GM12865 (cell line): ENCODE data around the gene CA7.

Source experiments
- DNase-seq: peaks from one replicate; pipeline ENCODE4 v3.0.0; 2010; ENCODE audit warnings: low read depth
- H3K4me3 ChIP-seq: 2 replicates; pipeline ENCODE4 v1.5.1; 2011; ENCODE audit warnings: mild to moderate bottlenecking, low read depth, low read length, control low read depth
- TF ChIP-seq, protein P1 (sequence below): IDR thresholded peaks from 2 replicates; pipeline ENCODE4 v1.5.1; 2011; ENCODE audit warnings: low read length, control low read depth, low read depth, inconsistent platforms; ENCODE audit not compliant: insufficient read depth; ENCODE audit errors: missing control alignments

CA7 gene

DNA sequence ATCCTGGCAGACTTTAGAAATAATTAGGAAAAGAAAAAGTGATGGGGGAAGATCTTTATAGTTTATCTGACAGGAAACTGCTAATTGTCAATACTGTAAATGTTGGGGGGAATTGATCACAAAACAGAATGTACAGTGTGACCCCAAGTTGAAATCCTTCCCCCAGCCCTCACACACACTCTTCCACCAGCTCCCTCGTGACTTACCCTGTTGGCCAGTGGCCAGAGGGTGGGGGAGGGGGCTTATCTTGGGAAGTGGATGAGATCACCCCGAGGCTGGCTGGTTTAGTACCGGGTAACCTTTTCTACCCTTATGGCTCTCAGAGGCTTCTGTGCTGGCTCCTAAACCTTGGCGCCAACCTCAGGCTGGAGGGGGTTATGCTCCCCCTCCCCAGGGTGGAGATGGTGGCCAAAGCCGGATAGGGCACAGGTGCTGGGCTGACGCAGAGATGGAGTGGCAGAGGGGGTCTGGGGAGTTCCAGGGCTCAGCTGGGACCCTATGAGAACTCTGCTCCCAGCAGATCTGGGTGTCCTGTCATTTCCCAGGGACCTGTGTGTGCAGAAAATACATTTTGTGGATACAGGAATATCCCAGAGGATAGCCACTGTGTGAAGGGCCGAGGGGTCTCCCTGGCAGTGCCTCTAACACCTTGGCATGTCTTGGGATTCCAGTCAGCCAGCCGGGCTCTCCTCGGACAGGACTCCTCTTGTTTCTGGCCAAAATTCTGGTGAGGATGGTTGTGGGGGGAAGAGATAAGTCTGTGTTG lies 55.9 kb downstream of the CA7 start:
- TF ChIP-seq, protein P1, sequence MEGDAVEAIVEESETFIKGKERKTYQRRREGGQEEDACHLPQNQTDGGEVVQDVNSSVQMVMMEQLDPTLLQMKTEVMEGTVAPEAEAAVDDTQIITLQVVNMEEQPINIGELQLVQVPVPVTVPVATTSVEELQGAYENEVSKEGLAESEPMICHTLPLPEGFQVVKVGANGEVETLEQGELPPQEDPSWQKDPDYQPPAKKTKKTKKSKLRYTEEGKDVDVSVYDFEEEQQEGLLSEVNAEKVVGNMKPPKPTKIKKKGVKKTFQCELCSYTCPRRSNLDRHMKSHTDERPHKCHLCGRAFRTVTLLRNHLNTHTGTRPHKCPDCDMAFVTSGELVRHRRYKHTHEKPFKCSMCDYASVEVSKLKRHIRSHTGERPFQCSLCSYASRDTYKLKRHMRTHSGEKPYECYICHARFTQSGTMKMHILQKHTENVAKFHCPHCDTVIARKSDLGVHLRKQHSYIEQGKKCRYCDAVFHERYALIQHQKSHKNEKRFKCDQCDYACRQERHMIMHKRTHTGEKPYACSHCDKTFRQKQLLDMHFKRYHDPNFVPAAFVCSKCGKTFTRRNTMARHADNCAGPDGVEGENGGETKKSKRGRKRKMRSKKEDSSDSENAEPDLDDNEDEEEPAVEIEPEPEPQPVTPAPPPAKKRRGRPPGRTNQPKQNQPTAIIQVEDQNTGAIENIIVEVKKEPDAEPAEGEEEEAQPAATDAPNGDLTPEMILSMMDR, result no peak
- H3K4me3 ChIP-seq, result no peak overlapping the region
- DNase-seq, result no peak

DNA sequence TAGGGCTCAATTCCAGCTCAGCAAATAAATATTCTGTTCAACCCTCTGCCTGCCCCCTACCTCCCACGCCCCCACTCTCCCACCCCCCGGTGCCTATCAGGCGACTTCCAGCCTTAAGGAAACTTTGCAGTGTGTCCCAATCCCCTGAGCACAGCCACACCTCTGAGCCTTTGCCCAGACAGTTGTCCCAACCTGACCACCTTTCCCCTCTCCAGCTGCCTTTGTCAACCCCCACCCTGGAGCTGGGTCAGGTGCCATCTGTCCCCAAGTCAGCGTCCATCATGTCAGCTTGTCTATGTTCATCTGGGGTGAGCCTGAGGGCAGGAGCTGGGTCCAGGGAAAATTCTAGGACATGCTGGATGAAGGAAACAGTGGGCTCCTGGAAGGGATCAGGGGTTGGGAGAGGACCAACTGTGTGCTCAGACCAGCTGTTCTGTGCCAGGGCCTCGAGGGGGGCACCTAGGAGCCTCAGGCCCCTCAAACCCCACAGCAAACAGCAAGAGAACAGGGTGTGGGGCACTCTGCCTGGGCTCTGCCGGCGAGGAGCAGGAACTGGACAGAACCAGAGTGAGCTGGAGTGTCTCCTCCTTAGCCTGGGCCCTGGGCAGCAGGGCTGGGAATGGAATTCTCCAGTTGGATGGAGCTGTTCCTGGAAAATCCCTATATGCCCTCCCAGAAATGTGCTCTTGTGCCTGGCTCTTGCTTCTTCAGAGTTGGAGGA lies 56.7 kb downstream of the CA7 start:
- TF ChIP-seq, protein P1, result no peak
- H3K4me3 ChIP-seq, result no peak overlapping the region
- no peak for DNase-seq

DNA sequence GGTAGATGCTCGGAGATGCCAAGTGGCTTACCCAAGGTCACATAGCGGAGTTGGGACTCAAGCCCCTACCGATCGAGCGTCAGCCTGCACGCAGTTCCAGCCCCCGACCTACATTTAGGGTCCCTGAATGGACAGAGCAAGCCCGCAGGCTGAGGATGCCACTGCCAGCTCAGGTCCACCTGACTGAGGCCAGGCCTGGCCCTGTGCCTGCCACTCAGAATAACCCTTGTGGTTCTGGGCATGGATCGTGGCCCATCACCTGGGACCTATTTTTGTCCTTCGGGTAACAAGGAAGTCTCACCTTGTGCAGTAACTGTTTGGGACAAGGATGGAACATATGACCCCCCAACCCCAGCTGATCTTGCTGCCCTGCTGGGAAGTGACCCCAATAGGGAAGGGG lies 57.4 kb downstream of the CA7 start:
- no peak for DNase-seq
- TF ChIP-seq, protein P1, result no peak
- no peak overlapping the region for H3K4me3 ChIP-seq

DNA sequence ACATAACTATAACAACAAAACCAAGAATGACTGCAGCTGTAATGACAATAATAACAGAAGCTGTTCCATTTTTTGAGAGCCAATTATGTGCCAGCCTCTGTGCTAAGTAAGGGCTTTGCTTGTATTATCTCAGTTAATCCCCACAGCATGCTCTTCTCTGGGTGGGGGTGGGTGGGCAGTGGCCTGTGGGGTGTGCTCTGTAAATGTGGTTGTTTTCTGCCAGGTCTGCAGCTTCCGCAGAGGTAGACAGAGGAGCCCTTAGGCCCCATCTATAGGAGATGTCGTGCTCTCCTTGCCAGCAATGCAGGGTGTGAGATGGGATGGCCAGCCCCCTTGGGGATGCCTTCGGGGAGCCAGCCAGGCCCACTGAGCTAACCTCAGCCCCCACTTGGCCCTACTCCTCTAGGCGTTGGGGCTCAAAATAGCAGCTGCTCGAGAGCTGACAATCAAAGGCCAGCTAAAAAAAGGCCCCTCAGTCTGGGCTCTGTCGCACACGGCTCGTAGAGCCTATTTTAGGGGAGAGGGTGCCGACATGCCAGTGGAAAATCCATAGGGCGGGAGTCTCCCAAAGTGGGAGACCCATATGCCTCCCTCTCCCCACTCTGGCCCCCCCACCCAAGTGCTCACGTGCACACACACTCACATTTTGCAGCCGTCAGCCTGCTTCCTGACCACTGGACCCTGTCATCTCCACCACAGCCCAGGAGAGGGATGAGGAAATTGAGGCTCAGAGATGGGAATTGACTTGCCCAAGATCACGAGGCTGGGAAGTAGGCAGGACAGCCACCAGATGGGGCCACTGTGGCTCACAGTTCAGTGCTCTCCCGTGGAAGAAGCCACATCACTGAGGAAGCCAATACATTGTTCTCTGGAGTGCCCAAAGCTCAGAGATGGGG lies 58.7 kb downstream of the CA7 start:
- TF ChIP-seq, protein P1, result no peak
- DNase-seq, result no peak
- H3K4me3 ChIP-seq, result no peak overlapping the region
